ENCODE data around the gene TMEM221. TPM values are rescaled to one million over a fixed set of nuclear protein-coding genes. Genes with fewer than 3 reads are reported as not detected.

The TMEM221 gene
- total RNA-seq, 2 donors from 2014 or later, result not detected

- peaks cover 22 to 35% of the 10 kb centered on the region in 2 donors for H3K4me1 ChIP-seq (ENCODE audit: control insufficient read depth in 1 of 2, low read depth in 2 of 2)
- no peaks in the 10 kb centered on the region for H3K27me3 ChIP-seq (replicated peaks; ENCODE audit: insufficient read depth)
- DNase-seq (ENCODE audit: low spot score), result no peak
- H3K36me3 ChIP-seq, result no peaks in the 10 kb centered on the region
- no peak for TF ChIP-seq CTCF (IDR thresholded peaks at IDR 0.05)
- peak overlapping the region; percentile 64 to 72 for H3K27ac ChIP-seq
- no peak for ATAC-seq (ENCODE audit: insufficient number of reproducible peaks, low FRiP score, low read depth)
- H3K4me3 ChIP-seq, result peak overlapping the region; percentile 70
- no peaks in the 10 kb centered on the region for H3K9me3 ChIP-seq
These were observed 42.2 kb downstream of the TMEM221 start for GRCh38 chr19:17406046-17406886.

GRCh38 chr19:17405250-17406045 lies 43.0 kb downstream of the TMEM221 start, which contains the start of gene BST2:
BST2 (minus strand) TSS chr19:17405630; CDS start chr19:17405575, 55 bp downstream.
- H3K27ac ChIP-seq, result peak within 1 kb of the TSS; percentile 64 to 72
- H3K4me1 ChIP-seq (ENCODE audit: control insufficient read depth in 1 of 2, low read depth in 2 of 2), result peaks cover 22 to 35% of the 10 kb centered on the region in 2 donors
- ATAC-seq (ENCODE audit: insufficient number of reproducible peaks, low FRiP score, low read depth), result peak; percentile 80
- peak within 1 kb of the TSS; percentile 70 for H3K4me3 ChIP-seq
- no peaks in the 10 kb centered on the region for H3K36me3 ChIP-seq
- peak; percentile 20 for DNase-seq (ENCODE audit: low spot score)
- no peaks in the 10 kb centered on the region for H3K27me3 ChIP-seq (replicated peaks; ENCODE audit: insufficient read depth)
- no peaks in the 10 kb centered on the region for H3K9me3 ChIP-seq
- no peak for TF ChIP-seq CTCF (IDR thresholded peaks at IDR 0.05)

- H3K4me1 ChIP-seq (ENCODE audit: control insufficient read depth in 1 of 2, low read depth in 2 of 2), result peaks cover 22 to 35% of the 10 kb centered on the region in 2 donors
- H3K9me3 ChIP-seq, result no peaks in the 10 kb centered on the region
- H3K27me3 ChIP-seq (replicated peaks; ENCODE audit: insufficient read depth), result no peaks in the 10 kb centered on the region
- H3K27ac ChIP-seq, result peak overlapping the region; percentile 39 to 64
- ATAC-seq (ENCODE audit: insufficient number of reproducible peaks, low FRiP score, low read depth), result no peak
- peak overlapping the region; percentile 70 for H3K4me3 ChIP-seq
- H3K36me3 ChIP-seq, result no peaks in the 10 kb centered on the region
- TF ChIP-seq CTCF (IDR thresholded peaks at IDR 0.05), result no peak
- no peak for DNase-seq (ENCODE audit: low spot score)
These were observed 43.7 kb downstream of the TMEM221 start for GRCh38 chr19:17404621-17405249.

- TF ChIP-seq CTCF (IDR thresholded peaks at IDR 0.05), result no peak
- ATAC-seq (ENCODE audit: insufficient number of reproducible peaks, low FRiP score, low read depth) (no peak), DNase-seq (ENCODE audit: low spot score) (no peak)
- Histone ChIP-seq H3K4me1 (ENCODE audit: control insufficient read depth in 1 of 2, low read depth in 2 of 2) (peaks cover 22 to 35% of the 10 kb centered on the region in 2 donors), H3K4me3 (peak overlapping the region; percentile 70), H3K27me3 (replicated peaks; ENCODE audit: insufficient read depth) (no peaks in the 10 kb centered on the region), H3K27ac (no peak overlapping the region), H3K9me3 (no peaks in the 10 kb centered on the region), H3K36me3 (no peaks in the 10 kb centered on the region)
These were observed 44.5 kb downstream of the TMEM221 start for GRCh38 chr19:17404015-17404414.

All from thoracic aorta (tissue), 2 donors.